ENCODE data around the gene WDFY1. TPM values are rescaled to one million over a fixed set of nuclear protein-coding genes. Genes with fewer than 3 reads are reported as not detected.

WDFY1 gene
- total and polyA plus RNA-seq, 9 of the 15 experiments (the other 6 are each of a cell fraction or from before 2014, with no cell fraction given) = 5.4 to 27.6 (median 17.5) TPM

- Histone ChIP-seq H3K9ac (ENCODE audit: insufficient read depth in 1 of 2, low read depth in 2 of 2, low read length in 2 of 2) (no peak overlapping the region), H2AFZ (ENCODE audit: low read depth, low read length) (no peak overlapping the region), H3K9me3 (replicated peaks; ENCODE audit: control insufficient read depth, insufficient read depth, low read depth, low read length) (no peaks in the 10 kb centered on the region), H4K20me1 (replicated peaks; ENCODE audit: control insufficient read depth, insufficient read depth, low read length) (no peaks in the 10 kb centered on the region), H3K27me3 (ENCODE audit: control insufficient read depth in 2 of 2, insufficient read depth in 2 of 2, low read length in 2 of 2) (no peaks in the 10 kb centered on the region), H3K36me3 (ENCODE audit: control insufficient read depth, insufficient read depth, low read length) (peaks cover 29% of the 10 kb centered on the region; the same call in 2 of the 3 replicates), H3K4me2 (ENCODE audit: insufficient read depth, low read length) (no peak overlapping the region), H3K27ac (ENCODE audit: extremely low read depth, low read depth, low read length) (no peak overlapping the region), H3K9me1 (ENCODE audit: control insufficient read depth, insufficient read depth, low read length) (no peaks in the 10 kb centered on the region), H3K4me3 (no peak overlapping the region), H3K4me1 (replicated peaks in 1 of 2; ENCODE audit: control insufficient read depth in 2 of 2, insufficient read depth in 2 of 2, low read length in 2 of 2) (no peaks in the 10 kb centered on the region), H3K79me2 (ENCODE audit: control insufficient read depth, insufficient read depth, low read length) (no peaks in the 10 kb centered on the region)
- FAIRE-seq = no peak
- no peak for DNase-seq (ENCODE audit: extremely low read depth in 1 of 4, low spot score in 3 of 4)
- no TSS peak for BruUV-seq (replicated peaks)
- ChIA-PET CTCF (ENCODE audit: low intra/inter-chr PET ratio) (no interaction called here), POLR2A (interaction anchor here (0.7 kb wide), 1 partner anchor 13 kb away, joined by 3 read pairs; no protein-coding TSS in a partner anchor)
- 60% methylated on average over 4 of the region's 4 CpGs for WGBS (ENCODE audit: insufficient coverage, low coverage, missing lambda C conversion rate)
- no peak for ATAC-seq
- in situ Hi-C loops (cut with MboI) (no loop called here), intact Hi-C loops (cut with micrococcal nuclease) (no loop called here)
- no peak for TF ChIP-seq JUNB (CRISPR knock-in tag; conservative IDR thresholded peaks at IDR 0.05)
- TF ChIP-seq KHSRP (IDR thresholded peaks at IDR 0.05) = no peak
- no peak for TF ChIP-seq ZNF263 (CRISPR knock-in tag; IDR thresholded peaks at IDR 0.05; ENCODE audit: borderline replicate concordance)
Observed at GRCh38 chr2:223896833-223897311, 48.3 kb downstream of the WDFY1 start.

GRCh38 chr2:223894968-223895367 lies 50.2 kb downstream of the WDFY1 start:
- Histone ChIP-seq H3K4me2 (ENCODE audit: insufficient read depth, low read length) (no peak overlapping the region), H3K4me3 (no peak overlapping the region), H2AFZ (ENCODE audit: low read depth, low read length) (no peak overlapping the region), H3K27ac (ENCODE audit: extremely low read depth, low read depth, low read length) (no peak overlapping the region), H3K9me1 (ENCODE audit: control insufficient read depth, insufficient read depth, low read length) (no peaks in the 10 kb centered on the region), H4K20me1 (replicated peaks; ENCODE audit: control insufficient read depth, insufficient read depth, low read length) (no peaks in the 10 kb centered on the region), H3K36me3 (ENCODE audit: control insufficient read depth, insufficient read depth, low read length) (peaks cover 17% of the 10 kb centered on the region; the same call in 2 of the 3 replicates), H3K27me3 (ENCODE audit: control insufficient read depth in 2 of 2, insufficient read depth in 2 of 2, low read length in 2 of 2) (no peaks in the 10 kb centered on the region), H3K4me1 (replicated peaks in 1 of 2; ENCODE audit: control insufficient read depth in 2 of 2, insufficient read depth in 2 of 2, low read length in 2 of 2) (no peaks in the 10 kb centered on the region), H3K79me2 (ENCODE audit: control insufficient read depth, insufficient read depth, low read length) (no peaks in the 10 kb centered on the region), H3K9me3 (replicated peaks; ENCODE audit: control insufficient read depth, insufficient read depth, low read depth, low read length) (no peaks in the 10 kb centered on the region), H3K9ac (ENCODE audit: insufficient read depth in 1 of 2, low read depth in 2 of 2, low read length in 2 of 2) (no peak overlapping the region)
- intact Hi-C loops (cut with micrococcal nuclease) = no loop called here
- TF ChIP-seq, protein P1, sequence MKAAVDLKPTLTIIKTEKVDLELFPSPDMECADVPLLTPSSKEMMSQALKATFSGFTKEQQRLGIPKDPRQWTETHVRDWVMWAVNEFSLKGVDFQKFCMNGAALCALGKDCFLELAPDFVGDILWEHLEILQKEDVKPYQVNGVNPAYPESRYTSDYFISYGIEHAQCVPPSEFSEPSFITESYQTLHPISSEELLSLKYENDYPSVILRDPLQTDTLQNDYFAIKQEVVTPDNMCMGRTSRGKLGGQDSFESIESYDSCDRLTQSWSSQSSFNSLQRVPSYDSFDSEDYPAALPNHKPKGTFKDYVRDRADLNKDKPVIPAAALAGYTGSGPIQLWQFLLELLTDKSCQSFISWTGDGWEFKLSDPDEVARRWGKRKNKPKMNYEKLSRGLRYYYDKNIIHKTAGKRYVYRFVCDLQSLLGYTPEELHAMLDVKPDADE (conservative IDR thresholded peaks at IDR 0.05; ENCODE audit: control insufficient read depth, low read depth, low read length) = no peak
- TF ChIP-seq PHF20 (IDR thresholded peaks at IDR 0.05; ENCODE audit: partially characterized antibody) (no peak), ZNF75A (CRISPR knock-in tag; IDR thresholded peaks at IDR 0.05) (no peak), MITF (IDR thresholded peaks at IDR 0.05) (no peak)
- TF ChIP-seq, protein P2, sequence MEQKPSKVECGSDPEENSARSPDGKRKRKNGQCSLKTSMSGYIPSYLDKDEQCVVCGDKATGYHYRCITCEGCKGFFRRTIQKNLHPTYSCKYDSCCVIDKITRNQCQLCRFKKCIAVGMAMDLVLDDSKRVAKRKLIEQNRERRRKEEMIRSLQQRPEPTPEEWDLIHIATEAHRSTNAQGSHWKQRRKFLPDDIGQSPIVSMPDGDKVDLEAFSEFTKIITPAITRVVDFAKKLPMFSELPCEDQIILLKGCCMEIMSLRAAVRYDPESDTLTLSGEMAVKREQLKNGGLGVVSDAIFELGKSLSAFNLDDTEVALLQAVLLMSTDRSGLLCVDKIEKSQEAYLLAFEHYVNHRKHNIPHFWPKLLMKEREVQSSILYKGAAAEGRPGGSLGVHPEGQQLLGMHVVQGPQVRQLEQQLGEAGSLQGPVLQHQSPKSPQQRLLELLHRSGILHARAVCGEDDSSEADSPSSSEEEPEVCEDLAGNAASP (IDR thresholded peaks at IDR 0.05) = no peak
- no TSS peak for BruUV-seq (replicated peaks)
- DNase-seq (ENCODE audit: extremely low read depth in 1 of 4, low spot score in 3 of 4) = no peak
- WGBS (ENCODE audit: insufficient coverage, low coverage, missing lambda C conversion rate) = 75% methylated on average over 1 of the region's 1 CpG
- in situ Hi-C loops (cut with MboI) = no loop called here
- FAIRE-seq = no peak
- ChIA-PET CTCF (ENCODE audit: low intra/inter-chr PET ratio) (no interaction called here), POLR2A (no interaction called here)
- ATAC-seq = no peak

All from K562 (cell line).